GM12878 (cell line): Measurements from ENCODE around the gene CEP131. TPM values are rescaled to one million over a fixed set of nuclear protein-coding genes. Genes with fewer than 3 reads are reported as not detected.

Source experiments
- CHD4 ChIP-seq: fragments of 200-600 bp; sonication (generic); IDR thresholded peaks from 2 replicates; pipeline ENCODE4 v1.6.1; 2016; ENCODE audit warnings: mild to moderate bottlenecking
- CUX1 ChIP-seq: IDR thresholded peaks from 2 replicates; pipeline ENCODE4 v1.6.1; 2012; ENCODE audit warnings: improper control_type of control experiment, low read depth, low read length; ENCODE audit not compliant: insufficient replicate concordance
- MEF2B ChIP-seq: fragments of 450-650 bp; IDR thresholded peaks from 2 replicates; pipeline ENCODE4 v1.6.1; 2018; ENCODE audit warnings: mild to moderate bottlenecking, moderate library complexity; ENCODE audit not compliant: partially characterized antibody, poor library complexity, severe bottlenecking
- NKRF ChIP-seq: fragments of 450-650 bp; conservative IDR thresholded peaks from 2 replicates; pipeline ENCODE4 v1.6.1; 2017; ENCODE audit warnings: mild to moderate bottlenecking, moderate library complexity
- RB1 ChIP-seq: fragments of 450-650 bp; formaldehyde crosslinking; IDR thresholded peaks from 2 replicates; pipeline ENCODE4 v1.6.1; 2017; ENCODE audit warnings: mild to moderate bottlenecking, borderline replicate concordance
- RELA ChIP-seq: fragments of 450-650 bp; IDR thresholded peaks from 2 replicates; pipeline ENCODE4 v1.8.0; 2014; ENCODE audit warnings: borderline replicate concordance; ENCODE audit not compliant: partially characterized antibody
- RFX5 ChIP-seq: IDR thresholded peaks from 2 replicates; pipeline ENCODE4 v1.6.1; 2011; ENCODE audit warnings: low read depth, low read length, improper control_type of control experiment
- SP1 ChIP-seq: IDR thresholded peaks from one replicate; pipeline ENCODE4 v1.6.1; 2011; ENCODE audit warnings: low read depth, low read length
- TCF7 ChIP-seq: IDR thresholded peaks from 2 replicates; pipeline ENCODE4 v1.6.1; 2014; ENCODE audit warnings: antibody characterized with exemption, borderline replicate concordance
- polyA plus RNA-seq, 11 experiments: library from polyadenylated mRNA; depleted of rRNA in 4 of 11; unstranded in 6 of 11; stranded (reverse) in 5 of 11; fragments of >200 nt; fragmentation: Nextera tagmentation in 4 of 11; fragmentation: Illumina TruSeq in 1 of 11; extraction: Ambion mirVana in 4 of 11; extraction: Trizol in 1 of 11; gene quantifications; 1 replicate in 1 of 11; 2 replicates in 10 of 11; pipeline versions ENCODE4 v1.2.1 to v1.2.3, GENCODE V29; 2011 to 2016; ENCODE audit warnings: inconsistent platforms in 2 of 11, missing spikeins in 2 of 11, low read depth in 1 of 11
- total RNA-seq, 4 experiments: library from RNA; depleted of rRNA in 3 of 4; stranded (reverse); fragments of >200 nt in 3 of 4; fragmentation: Illumina TruSeq in 1 of 4; extraction: Trizol in 1 of 4; gene quantifications; 2 replicates each; pipeline versions ENCODE4 v1.2.1 to v1.2.3, GENCODE V29; 2013 to 2021
- TF ChIP-seq, protein P1 (sequence below): fragments of 450-650 bp; formaldehyde crosslinking; IDR thresholded peaks from 2 replicates; pipeline ENCODE4 v1.4.0; 2020; ENCODE audit warnings: mild to moderate bottlenecking, moderate library complexity
- TF ChIP-seq, protein P2 (sequence below), 3 experiments: IDR thresholded peaks in 2 of 3; conservative IDR thresholded peaks in 1 of 3; 2 replicates each; pipeline ENCODE4 v1.5.1; 2011; ENCODE audit warnings: low read depth in 3 of 3, low read length in 3 of 3, mild to moderate bottlenecking in 3 of 3, control low read depth in 2 of 3, moderate library complexity in 2 of 3, inconsistent platforms in 1 of 3, mixed read lengths in 1 of 3; ENCODE audit not compliant: control insufficient read depth in 2 of 3, insufficient read depth in 1 of 3; ENCODE audit errors: extremely low read depth in 1 of 3

CEP131 gene
- total and polyA plus RNA-seq, 10 of the 15 experiments (the other 5 are each of a cell fraction or from before 2014, with no cell fraction given): 0.05 to 17.3 (median 6.7) TPM

- TF ChIP-seq, protein P1, sequence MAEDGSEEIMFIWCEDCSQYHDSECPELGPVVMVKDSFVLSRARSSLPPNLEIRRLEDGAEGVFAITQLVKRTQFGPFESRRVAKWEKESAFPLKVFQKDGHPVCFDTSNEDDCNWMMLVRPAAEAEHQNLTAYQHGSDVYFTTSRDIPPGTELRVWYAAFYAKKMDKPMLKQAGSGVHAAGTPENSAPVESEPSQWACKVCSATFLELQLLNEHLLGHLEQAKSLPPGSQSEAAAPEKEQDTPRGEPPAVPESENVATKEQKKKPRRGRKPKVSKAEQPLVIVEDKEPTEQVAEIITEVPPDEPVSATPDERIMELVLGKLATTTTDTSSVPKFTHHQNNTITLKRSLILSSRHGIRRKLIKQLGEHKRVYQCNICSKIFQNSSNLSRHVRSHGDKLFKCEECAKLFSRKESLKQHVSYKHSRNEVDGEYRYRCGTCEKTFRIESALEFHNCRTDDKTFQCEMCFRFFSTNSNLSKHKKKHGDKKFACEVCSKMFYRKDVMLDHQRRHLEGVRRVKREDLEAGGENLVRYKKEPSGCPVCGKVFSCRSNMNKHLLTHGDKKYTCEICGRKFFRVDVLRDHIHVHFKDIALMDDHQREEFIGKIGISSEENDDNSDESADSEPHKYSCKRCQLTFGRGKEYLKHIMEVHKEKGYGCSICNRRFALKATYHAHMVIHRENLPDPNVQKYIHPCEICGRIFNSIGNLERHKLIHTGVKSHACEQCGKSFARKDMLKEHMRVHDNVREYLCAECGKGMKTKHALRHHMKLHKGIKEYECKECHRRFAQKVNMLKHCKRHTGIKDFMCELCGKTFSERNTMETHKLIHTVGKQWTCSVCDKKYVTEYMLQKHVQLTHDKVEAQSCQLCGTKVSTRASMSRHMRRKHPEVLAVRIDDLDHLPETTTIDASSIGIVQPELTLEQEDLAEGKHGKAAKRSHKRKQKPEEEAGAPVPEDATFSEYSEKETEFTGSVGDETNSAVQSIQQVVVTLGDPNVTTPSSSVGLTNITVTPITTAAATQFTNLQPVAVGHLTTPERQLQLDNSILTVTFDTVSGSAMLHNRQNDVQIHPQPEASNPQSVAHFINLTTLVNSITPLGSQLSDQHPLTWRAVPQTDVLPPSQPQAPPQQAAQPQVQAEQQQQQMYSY (CRISPR knock-in tag): no peak
- TF ChIP-seq CUX1 (no peak), MEF2B (no peak), TCF7 (no peak), RFX5 (no peak), SP1 (no peak), RELA (no peak), CHD4 (no peak), NKRF (no peak), RB1 (no peak)
- TF ChIP-seq, protein P2, sequence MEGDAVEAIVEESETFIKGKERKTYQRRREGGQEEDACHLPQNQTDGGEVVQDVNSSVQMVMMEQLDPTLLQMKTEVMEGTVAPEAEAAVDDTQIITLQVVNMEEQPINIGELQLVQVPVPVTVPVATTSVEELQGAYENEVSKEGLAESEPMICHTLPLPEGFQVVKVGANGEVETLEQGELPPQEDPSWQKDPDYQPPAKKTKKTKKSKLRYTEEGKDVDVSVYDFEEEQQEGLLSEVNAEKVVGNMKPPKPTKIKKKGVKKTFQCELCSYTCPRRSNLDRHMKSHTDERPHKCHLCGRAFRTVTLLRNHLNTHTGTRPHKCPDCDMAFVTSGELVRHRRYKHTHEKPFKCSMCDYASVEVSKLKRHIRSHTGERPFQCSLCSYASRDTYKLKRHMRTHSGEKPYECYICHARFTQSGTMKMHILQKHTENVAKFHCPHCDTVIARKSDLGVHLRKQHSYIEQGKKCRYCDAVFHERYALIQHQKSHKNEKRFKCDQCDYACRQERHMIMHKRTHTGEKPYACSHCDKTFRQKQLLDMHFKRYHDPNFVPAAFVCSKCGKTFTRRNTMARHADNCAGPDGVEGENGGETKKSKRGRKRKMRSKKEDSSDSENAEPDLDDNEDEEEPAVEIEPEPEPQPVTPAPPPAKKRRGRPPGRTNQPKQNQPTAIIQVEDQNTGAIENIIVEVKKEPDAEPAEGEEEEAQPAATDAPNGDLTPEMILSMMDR (IDR thresholded peaks at IDR 0.05 in 2 of 3, conservative IDR thresholded peaks at IDR 0.05 in 1 of 3; ENCODE audit: control insufficient read depth in 2 of 3, extremely low read depth in 1 of 3, insufficient read depth in 1 of 3, low read depth in 3 of 3, low read length in 3 of 3): no peak
Observed at GRCh38 chr17:81246343-81246670, 23.5 kb upstream of the CEP131 start (continued).
